Activated effector memory CD4-positive, alpha-beta T cell treated with Interleukin-2 at 50 U/mL for 16 hours (primary cell): ENCODE data around the gene SPAAR.

Source experiments
- DNase-seq: peaks from one replicate; pipeline ENCODE4 v3.0.0-alpha.2; 2020

Gene SPAAR

DNA sequence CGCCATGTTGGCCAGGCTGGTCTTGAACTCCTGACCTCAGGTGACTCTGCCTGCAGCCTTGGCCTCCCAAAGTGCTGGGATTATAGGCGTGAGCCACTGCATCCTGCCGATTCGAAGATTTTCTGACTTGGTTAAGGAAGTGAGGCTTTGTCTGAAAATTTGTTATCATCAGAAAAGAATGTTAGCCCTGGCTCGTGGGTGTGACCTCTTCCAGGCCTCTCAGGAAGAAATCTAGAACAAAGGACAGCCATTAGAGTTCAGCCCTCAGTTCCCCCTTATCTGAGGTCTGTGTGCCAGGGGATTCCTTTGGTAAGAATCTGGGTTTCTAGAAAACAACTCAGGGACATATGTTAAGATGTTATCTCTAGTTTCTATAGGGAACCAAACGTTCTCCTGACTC lies 42.4 kb downstream of the SPAAR start:
- no peak for DNase-seq

DNA sequence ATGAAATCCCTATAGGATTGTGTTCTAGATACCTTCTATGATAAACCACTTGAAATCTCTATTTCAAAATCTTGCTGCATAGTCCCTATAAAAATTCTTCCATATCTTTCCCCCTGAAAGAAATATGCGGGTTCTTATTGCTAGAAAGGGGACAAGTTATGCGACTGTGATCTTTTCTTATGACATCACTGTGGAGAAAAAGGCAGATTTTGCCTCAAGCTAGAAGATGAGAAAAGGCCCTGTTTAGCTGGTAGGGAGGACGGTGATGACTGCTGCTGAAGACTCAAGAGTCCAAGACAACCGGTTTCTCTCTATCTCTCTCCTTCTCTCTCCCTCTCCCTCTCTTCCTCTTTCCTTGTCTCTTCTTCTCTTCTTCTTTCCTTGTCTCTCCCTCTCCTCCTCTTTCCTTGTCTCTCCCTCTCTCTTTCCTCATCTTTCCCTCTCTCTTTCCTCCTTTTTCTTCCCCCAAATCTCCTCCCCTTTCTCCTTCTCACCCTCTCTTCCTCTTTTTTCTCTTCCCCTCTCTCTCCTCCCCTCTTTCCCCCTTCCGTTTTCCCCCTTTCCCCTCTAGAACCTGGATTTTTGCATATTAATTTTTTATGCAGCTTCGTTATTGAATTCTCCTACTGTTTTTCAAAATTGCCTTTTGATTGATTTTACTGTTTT lies 43.4 kb downstream of the SPAAR start:
- no peak for DNase-seq

DNA sequence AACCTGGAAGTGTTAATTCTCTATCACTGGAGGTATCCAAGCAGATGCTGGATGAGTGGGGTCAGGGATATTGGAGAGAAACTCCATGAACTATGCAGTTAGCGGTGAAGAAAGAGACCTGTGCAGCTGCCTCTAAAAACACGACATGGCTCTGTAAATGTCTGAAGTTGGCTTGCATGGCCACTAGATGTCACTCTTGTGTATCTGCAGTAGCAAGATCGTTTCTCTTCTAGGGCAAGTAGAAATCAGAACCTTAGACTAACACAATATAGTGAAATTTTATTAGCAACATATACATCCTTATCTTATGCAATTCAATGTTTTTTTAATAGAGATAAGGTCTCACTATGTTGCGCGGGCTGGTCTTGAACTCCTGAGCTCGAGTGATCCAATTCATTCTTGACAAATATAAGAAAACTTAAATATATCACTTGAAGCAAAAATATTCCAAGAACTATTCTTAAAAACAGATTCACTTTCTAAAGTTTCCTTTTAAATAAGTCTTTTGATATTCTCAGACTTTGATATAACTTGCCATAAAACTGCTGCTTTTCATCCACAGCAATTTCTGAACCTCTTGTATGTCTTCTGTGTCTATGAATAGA lies 45.8 kb downstream of the SPAAR start:
- peak; percentile 19 for DNase-seq

DNA sequence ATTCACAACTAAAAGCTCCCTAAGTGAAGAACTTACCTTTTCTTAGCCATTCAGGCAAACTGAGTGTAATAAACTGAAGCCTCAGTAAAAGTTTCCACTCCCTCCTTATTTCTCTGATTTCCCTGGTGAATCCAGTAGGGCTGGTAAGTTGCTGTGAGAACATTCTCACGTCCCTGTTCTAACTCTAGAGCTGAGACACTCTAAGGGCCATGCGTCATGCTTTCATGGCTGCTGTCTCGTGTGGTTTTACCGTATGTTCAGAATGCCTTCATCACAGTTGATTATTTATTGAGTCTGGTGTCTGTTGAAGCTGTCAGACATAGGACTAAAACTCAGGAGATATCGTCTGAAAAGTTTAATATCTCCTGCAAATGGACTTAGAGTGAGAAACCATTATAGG lies 47.4 kb downstream of the SPAAR start:
- DNase-seq = no peak

DNA sequence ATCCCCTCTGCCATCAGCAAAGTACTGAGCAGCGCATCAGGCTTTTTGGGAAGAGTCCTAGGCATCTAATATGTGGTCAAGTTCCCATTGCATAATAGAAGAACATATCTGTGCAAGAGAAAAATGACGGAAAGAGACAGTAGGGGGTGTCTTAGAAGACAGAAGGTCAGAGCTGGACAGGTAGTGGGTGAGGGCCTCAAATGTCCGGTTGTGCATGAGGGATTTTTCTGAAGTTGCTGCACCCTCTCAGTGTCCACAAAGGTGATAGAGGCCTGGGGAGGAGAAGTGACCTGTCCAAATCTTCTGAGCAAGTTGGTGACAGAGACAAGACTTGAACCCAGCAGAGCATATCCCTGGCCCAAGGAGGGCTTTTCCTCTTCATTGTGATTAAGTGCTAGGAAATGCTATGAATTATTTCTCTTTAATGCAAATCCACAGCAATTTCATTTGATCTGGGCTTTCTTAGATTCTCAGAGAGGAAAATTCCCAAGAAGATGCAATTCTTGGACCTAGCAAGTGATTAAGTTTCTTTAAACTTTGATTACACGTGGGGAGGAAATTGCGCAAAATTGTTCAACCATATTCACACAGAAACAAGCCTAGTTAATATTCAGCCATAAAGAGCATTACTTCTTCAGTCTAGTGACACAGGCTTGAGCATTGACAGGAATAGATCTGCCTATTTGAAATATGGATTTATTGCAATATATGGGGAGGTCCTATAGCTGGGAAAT lies 49.0 kb downstream of the SPAAR start, which contains the start of gene OR2S2:
TSS of gene OR2S2 (minus strand) at position 51 of the 734 bp plus-strand sequence. CDS start 56 bp downstream, outside the sequence.
- DNase-seq = no peak

DNA sequence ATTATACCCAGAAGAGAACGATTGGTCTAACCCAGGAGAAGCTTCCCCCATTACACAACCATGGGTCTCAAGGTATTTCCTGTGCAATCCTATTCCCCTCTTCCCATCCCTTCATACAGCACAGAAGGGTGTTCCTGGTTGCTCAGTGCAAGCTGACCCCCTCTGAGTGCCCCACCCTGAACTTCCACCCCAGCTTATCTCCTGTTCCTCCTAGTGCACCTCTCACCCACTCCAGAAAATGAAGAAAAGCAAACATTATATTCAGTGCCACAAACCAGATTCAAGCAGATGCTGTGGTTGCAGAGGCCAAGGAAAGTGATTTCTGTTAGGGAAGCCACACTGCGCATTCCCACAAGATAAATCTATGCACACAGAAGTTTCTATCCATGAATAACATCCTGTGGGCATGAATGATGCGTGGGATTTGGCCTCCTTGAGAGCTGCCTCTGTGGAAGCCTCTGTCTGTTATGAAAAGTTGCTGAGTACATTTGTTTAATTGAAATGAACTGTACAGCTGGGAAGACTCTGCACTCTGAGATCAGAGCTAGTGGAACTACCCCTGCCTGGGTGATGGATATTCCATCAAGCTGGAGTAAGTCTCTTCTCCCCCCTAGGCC lies 50.9 kb downstream of the SPAAR start:
- DNase-seq = no peak
